Colonic mucosa (tissue), 4 donors: ENCODE data around the gene PRELID1. TPM values are rescaled to one million over a fixed set of nuclear protein-coding genes. Genes with fewer than 3 reads are reported as not detected.
"Not testable (repeated sequence)": the region's sequence is repeated elsewhere in the genome, so short reads cannot be mapped to it uniquely, and the experiment has no call there.

Experiments used
- DNase-seq: peaks from one replicate; pipeline ENCODE4 v3.0.0-alpha.2; 2020
- H3K27ac ChIP-seq: fragments of 200-600 bp; one replicate; pipeline ENCODE4 v1.8.0; 2021
- H3K27me3 ChIP-seq: fragments of 200-600 bp; one replicate; pipeline ENCODE4 v1.8.0; 2021
- H3K36me3 ChIP-seq: fragments of 200-600 bp; one replicate; pipeline ENCODE4 v1.8.0; 2021
- H3K4me1 ChIP-seq: fragments of 200-600 bp; one replicate; pipeline ENCODE4 v1.8.0; 2021; ENCODE audit warnings: mild to moderate bottlenecking
- H3K4me3 ChIP-seq: fragments of 200-600 bp; one replicate; pipeline ENCODE4 v1.8.0; 2021
- H3K9ac ChIP-seq, 2 donors: one replicate each; pipeline ENCODE4 v1.7.0; 2013; ENCODE audit warnings: control low read depth in 2 of 2, low read depth in 2 of 2, low read length in 2 of 2
- H3K9me3 ChIP-seq: fragments of 200-600 bp; one replicate; pipeline ENCODE4 v1.8.0; 2021
- CTCF ChIP-seq: fragments of 200-600 bp; IDR thresholded peaks from one replicate; pipeline ENCODE4 v1.8.0; 2022; ENCODE audit warnings: antibody characterized with exemption, mild to moderate bottlenecking
- intact Hi-C: fragments of 100-400 bp; cut with DNase I; formaldehyde crosslinking; loops from one replicate; pipeline ENCODE4 v1.14.1; 2022
- total RNA-seq, 2 donors: library from RNA; stranded (reverse); fragmentation: NEBNext Ultra II Directional in 1 of 2; extraction: Animal tissue kit (Norgen Biotek cat#: 25700) in 1 of 2; gene quantifications; one replicate each; pipeline ENCODE4 v1.2.1, GENCODE V29; 2021
- donor health status: healthy.
- donor health status: DM: no; HTN: no; CAD: no.
- donor health status: DM: no; HTN: no; CAD: no.

PRELID1 gene
- total RNA-seq, 2 donors from 2014 or later = 245 to 396 TPM

GRCh38 chr5:177303925-177304391 lies 359 bp downstream of the PRELID1 start:
- Histone ChIP-seq H3K27me3 (no peaks in the 10 kb centered on the region), H3K27ac (peak overlapping the region; percentile 89), H3K4me3 (peak overlapping the region; percentile 95), H3K36me3 (peaks cover 6% of the 10 kb centered on the region), H3K9ac (peak overlapping the region; percentile 98 to 99), H3K9me3 (no peaks in the 10 kb centered on the region), H3K4me1 (peaks cover 36% of the 10 kb centered on the region)
- intact Hi-C loops = no loop called here
- DNase-seq = no peak
- TF ChIP-seq CTCF = no peak

- peak; percentile 91 for DNase-seq
- H3K4me1 ChIP-seq = peaks cover 35% of the 10 kb centered on the region
These were observed 957 bp downstream of the PRELID1 start for GRCh38 chr5:177304392-177305119.

GRCh38 chr5:177306103-177306640 lies 2.6 kb downstream of the PRELID1 start:
- H3K4me3 ChIP-seq, H3K9ac ChIP-seq, H3K36me3 ChIP-seq, H3K27ac ChIP-seq, DNase-seq, H3K27me3 ChIP-seq, H3K9me3 ChIP-seq, intact Hi-C loops: not testable (repeated sequence)
- H3K4me1 ChIP-seq = peaks cover 39% of the 10 kb centered on the region

More at GRCh38 chr5:177304392-177305119, 957 bp downstream of the PRELID1 start:
- Histone ChIP-seq H3K9ac (peak overlapping the region; percentile 98 to 99), H3K36me3 (peaks cover 6% of the 10 kb centered on the region), H3K9me3 (no peaks in the 10 kb centered on the region), H3K4me3 (peak overlapping the region; percentile 95), H3K27me3 (no peaks in the 10 kb centered on the region), H3K27ac (peak overlapping the region; percentile 89)
- intact Hi-C loops = no loop called here
- TF ChIP-seq CTCF = no peak

GRCh38 chr5:177306674-177307543 lies 3.3 kb downstream of the PRELID1 start:
- DNase-seq = no peak
- Histone ChIP-seq H3K9ac (no peak overlapping the region), H3K27me3 (no peaks in the 10 kb centered on the region), H3K27ac (peak overlapping the region; percentile 22), H3K4me3 (no peak overlapping the region), H3K36me3 (peaks cover 6% of the 10 kb centered on the region), H3K4me1 (peaks cover 38% of the 10 kb centered on the region), H3K9me3 (no peaks in the 10 kb centered on the region)
- intact Hi-C loops = no loop called here
- TF ChIP-seq CTCF = no peak

GRCh38 chr5:177307544-177308363 lies 4.2 kb downstream of the PRELID1 start:
- intact Hi-C loops = no loop called here
- DNase-seq = no peak
- no peak overlapping the region for H3K9ac ChIP-seq

More at GRCh38 chr5:177307544-177308363, 4.2 kb downstream of the PRELID1 start:
- Histone ChIP-seq H3K36me3 (peaks cover 6% of the 10 kb centered on the region), H3K27ac (peak overlapping the region; percentile 22), H3K27me3 (no peaks in the 10 kb centered on the region), H3K4me1 (peaks cover 37% of the 10 kb centered on the region), H3K9me3 (no peaks in the 10 kb centered on the region), H3K4me3 (no peak overlapping the region)
- no peak for TF ChIP-seq CTCF
